ENCODE data around the gene FAM24A. TPM values are rescaled to one million over a fixed set of nuclear protein-coding genes. Genes with fewer than 3 reads are reported as not detected.

Gene FAM24A
- total and polyA plus RNA-seq, 2 donors from 2014 or later = not detected

DNA sequence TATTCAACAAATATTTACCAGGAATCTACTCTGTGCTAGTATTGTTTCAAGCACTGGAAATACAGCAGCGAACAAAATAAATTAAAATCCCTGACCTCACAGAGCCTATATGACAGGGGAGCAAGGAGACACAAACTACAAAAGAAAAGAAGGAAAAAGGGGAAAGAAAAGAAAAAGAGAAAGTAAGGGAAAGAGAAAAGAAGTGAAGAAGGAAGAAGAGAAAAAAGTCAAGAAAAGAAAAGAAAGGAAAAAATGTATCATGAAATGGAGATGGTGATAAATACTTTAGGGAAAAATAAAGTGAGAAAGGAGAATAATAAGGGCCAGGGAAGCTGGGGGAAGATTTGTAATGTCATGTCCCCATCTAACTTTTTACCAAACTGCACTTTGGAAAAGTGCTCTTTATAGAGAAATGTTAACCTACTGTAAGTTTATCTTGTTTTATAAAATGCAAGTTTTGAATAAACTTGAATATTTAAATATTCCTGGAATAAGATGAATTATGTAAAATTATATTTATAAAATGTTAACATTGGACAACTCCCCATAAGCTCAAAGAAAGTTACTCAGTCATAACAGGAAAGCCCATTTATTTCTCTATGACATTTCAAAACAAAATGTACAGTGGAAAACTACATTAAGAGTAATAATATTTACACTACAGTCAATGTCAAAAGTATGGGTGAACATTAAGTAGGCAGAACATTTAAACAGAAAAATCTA lies 28.9 kb downstream of the FAM24A start:
- H3K27ac ChIP-seq (ENCODE audit: low read depth in 2 of 2, low read length in 2 of 2) = no peak overlapping the region
- no peaks in the 10 kb centered on the region for H3K27me3 ChIP-seq (ENCODE audit: control insufficient read depth, insufficient read depth, low read length)
- H3K9ac ChIP-seq (ENCODE audit: low read length in 3 of 3) = no peak overlapping the region
- intact Hi-C loops (cut with DNase I) = no loop called here
- no peak for FAIRE-seq
- TF ChIP-seq, protein P1, sequence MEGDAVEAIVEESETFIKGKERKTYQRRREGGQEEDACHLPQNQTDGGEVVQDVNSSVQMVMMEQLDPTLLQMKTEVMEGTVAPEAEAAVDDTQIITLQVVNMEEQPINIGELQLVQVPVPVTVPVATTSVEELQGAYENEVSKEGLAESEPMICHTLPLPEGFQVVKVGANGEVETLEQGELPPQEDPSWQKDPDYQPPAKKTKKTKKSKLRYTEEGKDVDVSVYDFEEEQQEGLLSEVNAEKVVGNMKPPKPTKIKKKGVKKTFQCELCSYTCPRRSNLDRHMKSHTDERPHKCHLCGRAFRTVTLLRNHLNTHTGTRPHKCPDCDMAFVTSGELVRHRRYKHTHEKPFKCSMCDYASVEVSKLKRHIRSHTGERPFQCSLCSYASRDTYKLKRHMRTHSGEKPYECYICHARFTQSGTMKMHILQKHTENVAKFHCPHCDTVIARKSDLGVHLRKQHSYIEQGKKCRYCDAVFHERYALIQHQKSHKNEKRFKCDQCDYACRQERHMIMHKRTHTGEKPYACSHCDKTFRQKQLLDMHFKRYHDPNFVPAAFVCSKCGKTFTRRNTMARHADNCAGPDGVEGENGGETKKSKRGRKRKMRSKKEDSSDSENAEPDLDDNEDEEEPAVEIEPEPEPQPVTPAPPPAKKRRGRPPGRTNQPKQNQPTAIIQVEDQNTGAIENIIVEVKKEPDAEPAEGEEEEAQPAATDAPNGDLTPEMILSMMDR (IDR thresholded peaks at IDR 0.05; ENCODE audit: borderline replicate concordance, extremely low read depth, insufficient read depth) = no peak
- no peaks in the 10 kb centered on the region for H3K9me3 ChIP-seq (ENCODE audit: control insufficient read depth in 2 of 3, insufficient read depth in 1 of 3, low read length in 3 of 3)
- peaks cover 5 to 20% (median 5%) of the 10 kb centered on the region in 3 donors for H3K36me3 ChIP-seq (ENCODE audit: control insufficient read depth in 2 of 3, insufficient read depth in 3 of 3, low read length in 3 of 3)
- DNase-seq = no peak
- H3K4me3 ChIP-seq (ENCODE audit: low read length in 3 of 3) = no peak overlapping the region
- no peaks in the 10 kb centered on the region for H3K4me1 ChIP-seq (ENCODE audit: control insufficient read depth in 2 of 3, insufficient read depth in 2 of 3, low read depth in 1 of 3, low read length in 3 of 3)

DNA sequence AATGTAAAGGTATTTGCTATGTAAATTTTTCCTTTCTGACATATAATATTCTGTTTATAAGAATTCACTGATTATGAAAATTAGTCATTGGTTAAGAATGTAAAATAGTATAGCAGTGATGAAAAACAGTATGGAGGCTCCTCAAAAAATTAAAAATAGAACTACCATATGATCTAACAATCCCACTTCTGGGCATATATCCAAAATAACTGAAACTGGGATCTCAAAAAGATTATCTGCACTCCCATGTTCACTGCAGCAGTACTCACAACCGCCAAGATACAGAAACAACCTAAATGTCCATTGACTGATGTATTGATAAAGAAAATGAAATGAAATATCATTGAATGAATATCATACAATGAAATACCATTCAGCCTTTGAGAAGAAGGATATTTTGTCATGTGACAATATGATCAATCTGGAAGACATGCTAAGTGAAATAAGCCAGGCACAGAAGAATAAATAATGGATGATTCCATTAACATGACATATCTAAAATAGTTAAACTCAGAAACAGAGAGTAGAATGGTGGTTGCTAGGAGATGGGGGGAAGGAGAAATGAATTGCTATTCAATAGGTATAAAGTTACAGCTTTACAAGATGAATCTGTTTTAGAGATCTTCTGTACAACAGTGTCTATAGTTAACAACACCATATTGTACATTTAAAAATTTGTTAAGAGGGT lies 29.6 kb downstream of the FAM24A start:
- Histone ChIP-seq H3K27me3 (ENCODE audit: control insufficient read depth, insufficient read depth, low read length) (no peaks in the 10 kb centered on the region), H3K27ac (ENCODE audit: low read depth in 2 of 2, low read length in 2 of 2) (no peak overlapping the region), H3K9me3 (ENCODE audit: control insufficient read depth in 2 of 3, insufficient read depth in 1 of 3, low read length in 3 of 3) (no peaks in the 10 kb centered on the region), H3K9ac (ENCODE audit: low read length in 3 of 3) (no peak overlapping the region), H3K4me3 (ENCODE audit: low read length in 3 of 3) (no peak overlapping the region), H3K36me3 (ENCODE audit: control insufficient read depth in 2 of 3, insufficient read depth in 3 of 3, low read length in 3 of 3) (peaks cover 5 to 20% (median 5%) of the 10 kb centered on the region in 3 donors), H3K4me1 (ENCODE audit: control insufficient read depth in 2 of 3, insufficient read depth in 2 of 3, low read depth in 1 of 3, low read length in 3 of 3) (no peaks in the 10 kb centered on the region)
- TF ChIP-seq, protein P1 (IDR thresholded peaks at IDR 0.05; ENCODE audit: borderline replicate concordance, extremely low read depth, insufficient read depth) = no peak
- intact Hi-C loops (cut with DNase I) = no loop called here
- no peak for DNase-seq
- no peak for FAIRE-seq

DNA sequence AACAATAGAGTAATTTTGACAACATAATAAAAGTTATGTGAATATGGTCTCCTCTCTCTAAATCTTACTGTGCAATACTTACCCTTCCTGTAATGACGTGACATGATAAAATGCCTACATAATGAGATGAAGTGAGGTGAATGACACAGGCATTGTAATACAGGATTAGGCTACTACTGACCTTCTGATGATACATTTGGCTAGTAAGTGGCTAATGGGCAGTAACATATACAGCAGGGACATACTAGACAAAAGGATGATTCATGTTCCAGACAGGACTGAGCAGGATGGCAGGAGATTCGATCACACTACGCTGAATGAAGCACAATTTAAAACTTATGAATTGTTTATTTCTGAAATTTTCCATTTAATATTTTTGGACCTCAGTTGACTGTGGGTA lies 38.9 kb downstream of the FAM24A start:
- H3K9me3 ChIP-seq (ENCODE audit: control insufficient read depth in 2 of 3, insufficient read depth in 1 of 3, low read length in 3 of 3) = no peaks in the 10 kb centered on the region
- no peak overlapping the region for H3K9ac ChIP-seq (ENCODE audit: low read length in 3 of 3)
- H3K27ac ChIP-seq (ENCODE audit: low read depth in 2 of 2, low read length in 2 of 2) = no peak overlapping the region
- no peak for FAIRE-seq
- no peak for DNase-seq
- intact Hi-C loops (cut with DNase I) = no loop called here
- no peaks in the 10 kb centered on the region for H3K27me3 ChIP-seq (ENCODE audit: control insufficient read depth, insufficient read depth, low read length)
- H3K36me3 ChIP-seq (ENCODE audit: control insufficient read depth in 2 of 3, insufficient read depth in 3 of 3, low read length in 3 of 3) = peaks cover 5 to 12% (median 8%) of the 10 kb centered on the region in 3 donors
- TF ChIP-seq, protein P1 (IDR thresholded peaks at IDR 0.05; ENCODE audit: borderline replicate concordance, extremely low read depth, insufficient read depth) = no peak
- H3K4me1 ChIP-seq (ENCODE audit: control insufficient read depth in 2 of 3, insufficient read depth in 2 of 3, low read depth in 1 of 3, low read length in 3 of 3) = peaks cover 0 to under 1% (median under 1%) of the 10 kb centered on the region in 3 donors
- no peak overlapping the region for H3K4me3 ChIP-seq (ENCODE audit: low read length in 3 of 3)
